Astrocyte (in vitro differentiated cells and primary cell): ENCODE results near the gene TEX26.

Experiments used
- CTCF ChIP-seq: IDR thresholded peaks from 2 replicates; pipeline ENCODE4 v1.5.1; 2011; ENCODE audit warnings: low read depth, mild to moderate bottlenecking, inconsistent platforms, low read length, moderate library complexity; ENCODE audit not compliant: insufficient read depth
- EZH2 ChIP-seq: IDR thresholded peaks from 2 replicates; pipeline ENCODE4 v1.6.1; 2012; ENCODE audit warnings: mild to moderate bottlenecking, low read length, inconsistent platforms; ENCODE audit not compliant: insufficient read depth

GRCh38 chr13:30984620-30985019, 52.2 kb downstream of the TEX26 start:
- TF ChIP-seq EZH2 (no peak), CTCF (no peak)
